DND-41 (cell line): ENCODE data around the gene PLEKHA4.
"Not testable (repeated sequence)": the region's sequence is repeated elsewhere in the genome, so short reads cannot be mapped to it uniquely, and the experiment has no call there.

Experiments used
- ATAC-seq: fragments of 200-7000 bp; cut with Tn5 transposase; 3 replicates; pipeline ENCODE4 v1.9.1; 2021; ENCODE audit warnings: low read depth; ENCODE audit not compliant: insufficient read depth
- DNase-seq: peaks from one replicate; pipeline ENCODE4 v3.0.0-alpha.2; 2020
- H2AFZ ChIP-seq: 2 replicates; pipeline ENCODE4 v1.6.0; 2012; ENCODE audit warnings: low read depth, low read length
- H3K27ac ChIP-seq: 2 replicates; pipeline ENCODE4 v1.5.1; 2012; ENCODE audit warnings: low read length, inconsistent platforms
- H3K27me3 ChIP-seq: fragments of 200-600 bp; sonication (generic); 2 replicates; pipeline ENCODE4 v1.6.0; 2012; ENCODE audit warnings: low read length, mild to moderate bottlenecking, inconsistent platforms; ENCODE audit not compliant: insufficient read depth, poor library complexity
- H3K36me3 ChIP-seq: 2 replicates; pipeline ENCODE4 v1.5.1; 2012; ENCODE audit warnings: low read length, inconsistent platforms; ENCODE audit not compliant: insufficient read depth
- H3K4me1 ChIP-seq: 2 replicates; pipeline ENCODE4 v1.5.1; 2012; ENCODE audit warnings: mild to moderate bottlenecking, low read length; ENCODE audit not compliant: insufficient read depth
- H3K4me2 ChIP-seq: 2 replicates; pipeline ENCODE4 v1.6.0; 2012; ENCODE audit warnings: mild to moderate bottlenecking, moderate library complexity, low read length, inconsistent platforms; ENCODE audit not compliant: insufficient read depth
- H3K4me3 ChIP-seq, 2 experiments: fragments of 200-600 bp in 1 of 2; shearing (Covaris generic) in 1 of 2; 2 replicates each; pipeline ENCODE4 v1.5.1; 2012 to 2016; ENCODE audit warnings: inconsistent platforms in 2 of 2, low read length in 2 of 2, mild to moderate bottlenecking in 2 of 2, low read depth in 1 of 2, moderate library complexity in 1 of 2
- H3K79me2 ChIP-seq: 2 replicates; pipeline ENCODE4 v1.6.0; 2012; ENCODE audit warnings: low read length, inconsistent platforms; ENCODE audit not compliant: insufficient read depth
- H3K9ac ChIP-seq: 2 replicates; pipeline ENCODE4 v1.6.0; 2012; ENCODE audit warnings: low read depth, mild to moderate bottlenecking, inconsistent platforms, low read length, moderate library complexity
- H3K9me3 ChIP-seq: 2 replicates; pipeline ENCODE4 v1.5.1; 2012; ENCODE audit warnings: low read length, moderate library complexity, mild to moderate bottlenecking, inconsistent platforms; ENCODE audit not compliant: insufficient read depth, severe bottlenecking
- H4K20me1 ChIP-seq: 2 replicates; pipeline ENCODE4 v1.6.0; 2012; ENCODE audit warnings: low read length; ENCODE audit not compliant: insufficient read depth
- CTCF ChIP-seq: IDR thresholded peaks from 2 replicates; pipeline ENCODE4 v1.5.1; 2012; ENCODE audit warnings: borderline replicate concordance, low read length, moderate library complexity, mild to moderate bottlenecking; ENCODE audit not compliant: poor library complexity, severe bottlenecking; ENCODE audit errors: extremely low read depth
- EZH2 ChIP-seq: IDR thresholded peaks from 3 replicates; pipeline ENCODE4 v1.6.1; 2012; ENCODE audit warnings: borderline replicate concordance, low read depth, mild to moderate bottlenecking, moderate library complexity, low read length, inconsistent platforms; ENCODE audit not compliant: severe bottlenecking

The PLEKHA4 gene

GRCh38 chr19:48872182-48872883, 3.9 kb upstream of the PLEKHA4 start, which contains the start of gene PPP1R15A:
TSS of gene PPP1R15A (plus strand) at chr19:48872421. CDS start at chr19:48873234, 813 bp downstream.
- peak; percentile 80 for ATAC-seq
- Histone ChIP-seq H3K27ac (peak within 1 kb of the TSS; percentile 90), H3K36me3 (peaks cover 34% of the 10 kb centered on the region), H3K27me3 (peaks cover 4% of the 10 kb centered on the region), H3K4me3 (peak within 1 kb of the TSS; percentile 74 to 82), H3K4me1 (peaks cover 36% of the 10 kb centered on the region), H3K4me2 (peak within 1 kb of the TSS; percentile 84), H3K9ac (peak within 1 kb of the TSS; percentile 89), H3K79me2 (peaks cover 24% of the 10 kb centered on the region), H3K9me3 (no peaks in the 10 kb centered on the region), H2AFZ (peak within 1 kb of the TSS; percentile 85), H4K20me1 (peaks cover 12% of the 10 kb centered on the region; the same call in 1 of the 2 replicates)
- TF ChIP-seq CTCF = peak; percentile 17
- TF ChIP-seq EZH2 = no peak
- peak; percentile 98 for DNase-seq

GRCh38 chr19:48871471-48872181, 3.2 kb upstream of the PLEKHA4 start:
- DNase-seq = not testable (repeated sequence)
- Histone ChIP-seq H3K4me3 (peak overlapping the region in 1 of 2 experiments; percentile 82; a peak in 2 of 4 replicates), H2AFZ (peak overlapping the region; percentile 85)

GRCh38 chr19:48870048-48870447, 1.6 kb upstream of the PLEKHA4 start:
- Histone ChIP-seq H3K4me2 (no peak overlapping the region), H3K27me3 (peaks cover 13% of the 10 kb centered on the region), H3K9ac (no peak overlapping the region), H3K36me3 (peaks cover 17% of the 10 kb centered on the region), H2AFZ (no peak overlapping the region), H3K9me3 (no peaks in the 10 kb centered on the region), H3K4me1 (peaks cover 28% of the 10 kb centered on the region), H3K4me3 (no peak overlapping the region), H3K27ac (no peak overlapping the region), H4K20me1 (peaks cover 12% of the 10 kb centered on the region; the same call in 1 of the 2 replicates), H3K79me2 (peaks cover 24% of the 10 kb centered on the region)
- TF ChIP-seq EZH2 = no peak
- TF ChIP-seq CTCF = no peak
- ATAC-seq (no peak), DNase-seq (no peak)

More at GRCh38 chr19:48871471-48872181, 3.2 kb upstream of the PLEKHA4 start:
- H3K27ac ChIP-seq = peak overlapping the region; percentile 62; the same call in 1 of the 2 replicates
- H3K36me3 ChIP-seq = peaks cover 33% of the 10 kb centered on the region
- not testable (repeated sequence) for H3K9me3 ChIP-seq, ATAC-seq
- peak overlapping the region; percentile 84 for H3K4me2 ChIP-seq
- peak overlapping the region; percentile 89 for H3K9ac ChIP-seq
- peaks cover 36% of the 10 kb centered on the region for H3K4me1 ChIP-seq
- peaks cover 11% of the 10 kb centered on the region for H3K27me3 ChIP-seq
- peaks cover 24% of the 10 kb centered on the region for H3K79me2 ChIP-seq
- H4K20me1 ChIP-seq = peaks cover 12% of the 10 kb centered on the region; the same call in 1 of the 2 replicates

- H3K9ac ChIP-seq = no peak overlapping the region
- H2AFZ ChIP-seq = no peak overlapping the region
- no peaks in the 10 kb centered on the region for H3K9me3 ChIP-seq
- no peaks in the 10 kb centered on the region; the same call in 1 of the 2 replicates for H3K36me3 ChIP-seq
- H3K4me1 ChIP-seq = peaks cover 6% of the 10 kb centered on the region
- TF ChIP-seq CTCF (no peak), EZH2 (no peak)
- H3K27ac ChIP-seq = no peak overlapping the region
- no peaks in the 10 kb centered on the region for H4K20me1 ChIP-seq
- H3K79me2 ChIP-seq = peaks cover 5% of the 10 kb centered on the region
- H3K27me3 ChIP-seq = peaks cover 13% of the 10 kb centered on the region
- DNase-seq = no peak
- ATAC-seq = no peak
- no peak overlapping the region for H3K4me2 ChIP-seq
- H3K4me3 ChIP-seq = no peak overlapping the region
These were observed 687 bp downstream of the PLEKHA4 start for GRCh38 chr19:48867746-48868113.
